Measurements from ENCODE around the gene PCNX2.

GRCh38 chr1:233268389-233269022, 27.0 kb downstream of the PCNX2 start:
- TF ChIP-seq, protein P1, sequence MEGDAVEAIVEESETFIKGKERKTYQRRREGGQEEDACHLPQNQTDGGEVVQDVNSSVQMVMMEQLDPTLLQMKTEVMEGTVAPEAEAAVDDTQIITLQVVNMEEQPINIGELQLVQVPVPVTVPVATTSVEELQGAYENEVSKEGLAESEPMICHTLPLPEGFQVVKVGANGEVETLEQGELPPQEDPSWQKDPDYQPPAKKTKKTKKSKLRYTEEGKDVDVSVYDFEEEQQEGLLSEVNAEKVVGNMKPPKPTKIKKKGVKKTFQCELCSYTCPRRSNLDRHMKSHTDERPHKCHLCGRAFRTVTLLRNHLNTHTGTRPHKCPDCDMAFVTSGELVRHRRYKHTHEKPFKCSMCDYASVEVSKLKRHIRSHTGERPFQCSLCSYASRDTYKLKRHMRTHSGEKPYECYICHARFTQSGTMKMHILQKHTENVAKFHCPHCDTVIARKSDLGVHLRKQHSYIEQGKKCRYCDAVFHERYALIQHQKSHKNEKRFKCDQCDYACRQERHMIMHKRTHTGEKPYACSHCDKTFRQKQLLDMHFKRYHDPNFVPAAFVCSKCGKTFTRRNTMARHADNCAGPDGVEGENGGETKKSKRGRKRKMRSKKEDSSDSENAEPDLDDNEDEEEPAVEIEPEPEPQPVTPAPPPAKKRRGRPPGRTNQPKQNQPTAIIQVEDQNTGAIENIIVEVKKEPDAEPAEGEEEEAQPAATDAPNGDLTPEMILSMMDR (IDR thresholded peaks at IDR 0.05; ENCODE audit: insufficient read depth, low read depth, low read length), result no peak
- no peak for TF ChIP-seq EZH2 (IDR thresholded peaks at IDR 0.05; ENCODE audit: insufficient read depth, low read length)

Data from astrocyte (in vitro differentiated cells and primary cell).